HG02884 (cell line): ENCODE results near the gene FAM81A.
"Not testable (repeated sequence)": the region's sequence is repeated elsewhere in the genome, so short reads cannot be mapped to it uniquely, and the experiment has no call there.

Experiments
- ATAC-seq: cut with Tn5 transposase; IDR thresholded peaks from one replicate; pipeline ENCODE4 v1.9.1; 2021; ENCODE audit warnings: mild to moderate bottlenecking, moderate library complexity; ENCODE audit not compliant: unreplicated experiment

The FAM81A gene

DNA sequence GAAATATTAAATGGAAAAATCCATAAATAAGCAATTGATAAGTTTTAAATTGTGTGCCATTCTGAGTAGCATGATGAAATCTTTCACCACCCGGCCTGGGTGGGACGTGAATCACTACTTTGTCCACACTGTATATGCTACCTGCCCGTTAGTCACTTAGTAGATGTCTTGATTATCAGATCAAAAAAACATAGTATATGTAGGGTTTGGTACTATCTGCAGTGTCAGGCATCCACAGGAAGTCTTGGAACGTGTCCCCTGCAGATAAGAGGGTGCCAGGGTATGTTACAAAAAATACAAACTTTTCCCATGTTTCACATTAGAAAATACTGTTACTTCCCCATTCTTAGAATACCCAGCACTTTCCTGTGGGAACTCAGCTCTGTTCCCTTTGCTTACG, 35.2 kb downstream of the FAM81A start:
- no peak for ATAC-seq

DNA sequence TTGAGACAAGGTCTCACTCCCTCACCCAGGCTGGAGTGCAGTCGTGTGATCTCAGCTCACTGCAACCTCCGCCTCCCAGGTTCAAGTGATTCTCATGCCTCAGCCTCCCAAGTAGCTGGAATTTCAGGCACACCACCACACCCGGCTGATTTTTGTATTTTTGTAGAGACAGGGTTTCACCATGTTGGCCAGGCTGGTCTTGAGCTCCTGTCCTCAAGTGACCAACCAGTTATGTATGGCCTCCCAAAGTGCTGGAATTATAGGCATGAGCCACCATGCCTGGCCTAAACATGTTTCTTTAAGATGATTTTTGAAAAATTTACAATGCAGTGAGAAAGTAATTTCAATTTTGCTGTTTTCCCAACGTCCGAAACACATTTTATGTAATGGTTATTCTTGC, 37.2 kb downstream of the FAM81A start:
- ATAC-seq: not testable (repeated sequence)

DNA sequence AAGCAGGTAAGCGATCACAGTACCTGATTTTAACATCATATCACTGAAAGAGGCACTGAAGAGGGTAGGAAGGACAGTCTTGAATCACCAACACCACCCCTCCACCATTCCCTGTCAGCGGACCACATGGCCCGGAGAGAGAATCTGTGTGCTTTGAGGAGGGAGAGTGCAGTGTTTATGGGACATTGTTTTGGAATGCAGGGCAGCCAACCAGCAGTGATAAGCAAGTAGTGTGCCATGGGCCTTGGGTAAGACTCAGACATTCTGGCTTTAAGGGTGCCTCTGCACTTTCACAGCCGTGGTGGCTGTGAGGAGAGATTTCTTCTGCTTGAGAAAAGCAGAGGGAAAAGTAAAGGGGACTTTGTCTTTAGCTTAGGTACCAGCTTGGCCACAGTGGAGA, 46.4 kb downstream of the FAM81A start:
- no peak for ATAC-seq

DNA sequence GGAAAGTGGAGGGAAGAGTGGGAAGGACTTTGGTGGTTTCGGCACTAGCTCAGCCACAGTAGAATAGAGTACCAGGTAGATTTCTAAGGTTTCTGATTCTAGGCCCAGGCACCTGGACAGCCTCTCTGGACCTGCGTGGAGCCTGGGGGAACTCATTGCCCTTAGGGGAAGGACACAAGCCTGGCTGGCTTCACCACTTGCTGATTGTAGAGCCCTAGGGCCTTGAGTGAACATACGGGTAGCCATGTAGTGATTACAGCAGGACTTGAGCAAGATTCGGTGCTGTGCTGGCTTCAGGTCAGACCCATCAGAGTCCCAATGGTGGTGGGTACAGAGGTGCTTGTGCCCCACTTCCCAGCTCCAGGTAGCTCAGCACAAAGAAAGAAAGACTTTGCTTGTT, 47.0 kb downstream of the FAM81A start:
- ATAC-seq: no peak

DNA sequence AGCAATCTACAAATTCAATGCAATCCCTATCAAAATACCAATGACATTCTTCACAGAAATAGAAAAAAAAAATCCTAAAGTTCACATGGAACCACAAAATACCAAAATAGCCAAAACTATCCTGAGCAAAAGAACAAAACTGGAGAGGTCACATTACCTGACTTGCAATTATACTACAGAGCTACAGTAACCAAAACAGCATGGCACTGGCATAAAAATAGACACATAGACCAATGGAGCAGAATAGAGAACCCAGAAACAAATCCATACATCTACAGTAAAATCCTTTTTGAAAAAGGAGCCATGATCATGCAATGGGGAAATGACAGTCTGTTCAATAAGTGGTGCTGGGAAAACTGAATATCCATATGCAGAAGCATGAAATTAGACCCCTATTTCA, 51.5 kb downstream of the FAM81A start:
- ATAC-seq: not testable (repeated sequence)

DNA sequence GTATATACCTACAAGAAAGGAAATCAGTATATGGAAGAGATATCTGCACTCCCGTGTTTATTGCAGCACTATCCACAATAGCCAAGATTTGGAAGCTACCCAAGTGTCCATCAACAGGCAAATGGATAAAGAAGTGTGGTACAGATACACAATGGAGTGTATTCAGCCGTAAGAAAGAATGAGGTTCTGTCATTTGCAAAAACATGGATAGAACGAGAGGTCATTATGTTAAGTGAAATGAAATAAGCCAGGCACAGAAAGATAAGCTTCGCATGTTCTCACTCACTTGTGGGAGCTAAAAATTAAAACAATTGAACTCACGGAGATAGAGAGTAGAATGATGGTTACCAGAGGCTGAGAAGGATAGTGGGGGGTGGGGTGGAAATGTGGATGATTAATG, 53.1 kb downstream of the FAM81A start:
- no peak for ATAC-seq

DNA sequence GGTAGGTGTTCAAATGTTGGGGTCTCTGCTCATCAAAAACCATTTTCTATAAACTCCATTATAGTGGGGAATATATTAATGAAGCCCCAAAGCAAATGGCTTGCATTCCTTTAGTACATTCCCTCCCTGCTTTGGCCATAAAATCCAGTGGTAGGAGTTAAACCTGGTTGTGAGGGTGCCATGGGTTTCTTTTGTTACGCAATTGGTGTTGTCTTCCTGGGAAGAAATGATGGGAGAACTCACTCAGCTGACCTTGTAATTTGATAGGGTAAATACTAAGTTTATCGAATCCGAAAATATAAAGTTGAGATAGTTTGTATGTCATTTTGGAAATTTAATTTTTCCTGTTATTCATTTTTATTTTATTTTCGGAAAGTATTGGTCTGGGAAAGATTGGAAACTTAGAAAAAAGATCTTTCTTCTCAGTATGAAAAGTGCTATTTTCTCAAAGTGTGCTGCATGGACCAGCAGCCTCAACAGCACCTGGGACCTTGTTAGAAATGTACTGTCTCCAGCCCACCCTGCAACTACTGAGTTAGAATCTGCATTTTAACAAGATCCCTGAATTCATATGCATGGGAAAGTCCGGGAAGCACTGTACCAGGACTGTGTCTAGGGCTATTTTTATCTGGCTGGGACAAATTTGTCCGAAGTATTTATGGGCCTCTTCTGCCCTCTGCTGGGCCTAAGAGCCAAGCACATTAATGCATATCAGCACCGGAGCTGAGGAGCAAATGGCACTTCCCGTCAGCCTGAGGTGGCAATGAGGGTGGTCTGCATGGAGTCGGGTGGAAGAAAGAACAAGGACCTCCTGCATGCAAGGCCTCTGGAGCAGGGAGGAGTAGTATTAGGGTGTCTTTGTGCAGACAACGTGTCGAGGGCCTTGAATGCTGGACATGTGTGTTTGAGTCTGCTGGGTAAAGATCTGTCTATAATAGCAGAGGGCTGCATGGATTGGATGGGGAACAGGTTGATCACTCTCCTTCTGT, 54.7 kb downstream of the FAM81A start:
- ATAC-seq: no peak

DNA sequence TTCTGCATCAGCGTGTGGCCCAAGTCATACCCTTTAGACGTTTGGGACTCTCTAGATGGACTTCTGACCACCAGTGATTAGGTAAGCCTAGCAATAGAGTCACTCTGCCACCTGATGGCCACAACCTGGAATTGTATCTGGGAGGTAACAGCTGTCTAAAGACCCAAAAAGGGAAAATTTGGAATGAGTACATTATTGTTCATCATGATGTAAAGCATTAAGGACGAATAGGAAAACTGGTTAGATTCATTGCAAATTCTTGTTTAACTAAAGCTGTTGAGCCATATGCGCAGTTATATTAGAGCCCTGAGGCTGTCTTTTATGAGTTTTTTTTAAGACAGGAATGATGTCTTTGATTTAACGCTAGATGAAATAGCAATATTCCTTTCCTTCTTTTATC, 63.6 kb downstream of the FAM81A start:
- ATAC-seq: no peak

DNA sequence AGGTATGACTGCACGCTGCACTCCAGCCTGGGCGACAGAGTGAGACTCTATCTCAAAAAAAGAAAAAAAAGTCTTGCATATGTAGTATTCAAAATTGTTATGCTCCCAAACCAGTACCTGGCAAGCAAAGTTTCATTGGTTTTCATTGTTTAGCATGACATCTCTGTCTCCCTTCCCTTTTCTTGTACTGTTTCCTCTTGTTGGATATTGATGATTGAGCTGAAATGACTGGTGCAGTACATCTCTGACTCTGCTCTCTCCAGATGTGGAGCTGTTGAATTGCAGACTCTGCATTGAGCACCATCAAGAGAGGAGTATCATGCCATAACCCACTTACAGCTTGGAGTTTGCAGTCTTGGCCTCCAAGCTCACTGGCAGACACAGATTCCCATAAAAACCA, 77.2 kb downstream of the FAM81A start:
- ATAC-seq: no peak

DNA sequence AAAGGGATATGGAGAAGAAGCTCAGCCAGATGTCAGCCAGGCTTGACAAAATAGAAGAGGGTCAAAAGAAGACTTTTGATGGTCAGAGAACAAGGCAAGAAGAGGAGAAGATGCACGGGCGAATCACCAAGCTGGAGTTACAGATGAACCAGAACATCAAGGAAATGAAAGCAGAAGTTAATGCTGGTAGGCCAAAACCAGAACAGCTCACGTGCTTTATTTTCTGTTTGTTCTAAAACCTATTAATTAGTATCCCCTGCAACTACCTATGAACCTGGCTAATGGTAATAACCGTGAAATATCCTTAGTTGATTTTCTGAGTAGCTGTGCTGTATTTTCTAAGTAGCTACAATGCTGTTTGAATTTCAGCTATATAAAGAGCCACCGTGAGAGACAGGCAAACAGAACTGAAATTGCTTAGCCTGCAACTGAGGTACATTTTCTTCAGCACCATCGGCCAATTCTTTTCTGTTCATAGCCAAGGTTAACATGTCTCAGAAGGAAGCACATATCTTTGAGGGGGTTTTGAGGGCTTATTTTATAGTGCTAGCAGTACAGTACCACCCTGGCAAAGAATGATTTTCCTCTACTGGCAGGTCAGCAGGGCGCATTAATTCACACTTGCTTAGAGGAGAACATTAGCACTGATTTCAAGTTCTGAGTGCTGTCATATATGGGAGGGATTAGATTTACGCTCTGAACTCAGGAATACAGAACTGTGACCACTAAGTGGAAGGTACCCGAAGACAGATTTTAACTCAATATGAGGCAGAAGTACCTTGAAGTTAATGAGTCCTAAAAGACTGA, 78.9 kb downstream of the FAM81A start:
- ATAC-seq: no peak

DNA sequence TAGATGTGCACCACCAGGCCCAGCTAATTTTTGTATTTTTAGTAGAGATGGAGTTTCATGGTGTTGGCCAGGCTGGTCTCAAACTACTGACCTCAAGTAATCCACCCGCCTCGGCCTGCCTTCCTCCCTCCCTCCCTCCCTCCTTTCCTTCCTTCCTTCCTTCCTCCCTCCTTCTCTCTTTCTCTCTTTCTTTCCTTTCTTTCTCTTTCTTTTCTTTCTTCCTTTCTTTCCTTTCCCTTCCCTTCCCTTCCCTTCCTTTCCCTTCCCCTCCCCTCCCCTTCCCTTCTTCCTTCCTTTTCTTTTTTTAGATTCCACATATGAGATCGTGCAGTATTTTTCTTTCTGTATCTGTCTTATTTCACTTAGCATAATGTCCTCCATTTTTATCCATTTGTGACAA, 81.3 kb downstream of the FAM81A start:
- no peak for ATAC-seq

DNA sequence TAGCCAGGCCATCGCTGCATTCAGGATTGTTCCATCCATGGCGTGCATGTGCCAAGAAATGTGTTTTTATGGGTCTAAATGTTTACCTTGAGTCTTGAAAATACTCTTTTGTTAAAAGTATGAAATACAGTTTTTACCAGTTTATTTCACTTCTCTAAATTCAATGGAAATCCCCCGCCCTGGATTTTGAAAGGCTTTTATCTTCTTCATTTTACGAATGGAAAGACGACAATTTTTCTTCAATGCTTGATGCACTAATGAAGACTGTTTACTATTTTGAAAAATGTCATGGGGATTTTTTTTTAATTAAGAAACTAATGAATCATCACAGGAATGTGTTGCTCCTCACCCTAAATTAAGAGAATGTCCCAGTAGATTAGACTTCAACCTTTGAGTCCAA, 83.5 kb downstream of the FAM81A start:
- ATAC-seq: no peak

DNA sequence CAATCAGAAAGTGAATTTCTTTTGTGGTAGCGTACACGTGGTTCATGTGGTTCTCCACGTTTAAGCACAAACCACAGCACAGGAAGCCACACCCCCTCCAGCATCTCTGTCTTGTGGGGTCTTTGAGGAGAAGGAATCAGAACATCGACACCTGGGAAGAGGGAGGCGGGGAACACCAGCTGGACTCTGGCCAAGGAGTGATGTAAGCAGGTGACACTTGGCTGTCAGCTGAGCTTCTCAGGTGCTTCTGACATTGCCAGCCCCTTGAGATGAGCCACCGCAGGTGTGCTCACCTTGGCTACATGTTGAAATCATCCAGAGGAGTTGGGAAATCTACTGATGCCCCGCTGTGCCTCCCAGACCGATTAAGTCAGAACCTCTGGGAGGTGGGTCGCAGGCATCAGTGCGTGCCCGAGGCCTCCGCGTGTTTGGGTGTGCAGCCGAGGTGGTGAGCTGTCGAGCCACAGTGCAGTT, 85.0 kb downstream of the FAM81A start:
- no peak for ATAC-seq

DNA sequence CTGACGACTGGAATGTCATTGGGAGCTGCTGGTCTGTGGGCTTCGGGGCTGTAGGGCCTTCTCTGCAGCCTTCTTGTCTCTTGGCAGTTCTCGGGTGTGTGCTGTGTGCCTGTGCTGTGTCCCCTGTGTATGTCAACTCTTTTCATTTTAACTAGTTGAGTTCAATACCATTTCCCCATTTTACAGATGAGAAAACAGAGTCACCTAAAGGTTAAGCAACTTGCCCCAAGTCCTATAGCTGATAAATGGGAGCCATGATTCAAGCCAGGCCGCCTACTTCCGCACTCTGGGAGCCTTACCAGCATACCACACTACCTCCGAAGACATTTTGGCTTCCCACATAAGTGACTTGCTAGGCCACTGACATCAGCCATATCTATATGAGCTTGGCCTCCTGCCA, 85.7 kb downstream of the FAM81A start:
- ATAC-seq: no peak

DNA sequence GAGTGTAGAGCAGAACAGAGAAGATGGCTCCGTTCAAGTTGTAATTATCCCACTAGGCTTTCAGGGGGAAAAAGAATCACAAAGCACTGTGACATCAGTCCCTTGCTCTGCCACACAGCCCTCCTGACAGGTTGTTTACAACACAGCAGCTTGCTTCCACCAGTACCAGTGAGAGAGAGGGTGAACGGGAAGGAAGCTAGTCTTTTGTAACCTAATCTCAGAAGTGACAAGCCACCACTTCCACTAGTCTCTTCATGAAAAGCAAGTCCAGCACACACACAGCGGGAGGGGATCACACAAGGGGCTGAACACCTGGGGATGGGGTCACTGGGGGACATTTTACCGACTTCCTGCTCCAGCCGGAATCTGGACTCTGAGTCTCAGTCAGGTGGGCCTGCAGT, 86.3 kb downstream of the FAM81A start:
- ATAC-seq: no peak

DNA sequence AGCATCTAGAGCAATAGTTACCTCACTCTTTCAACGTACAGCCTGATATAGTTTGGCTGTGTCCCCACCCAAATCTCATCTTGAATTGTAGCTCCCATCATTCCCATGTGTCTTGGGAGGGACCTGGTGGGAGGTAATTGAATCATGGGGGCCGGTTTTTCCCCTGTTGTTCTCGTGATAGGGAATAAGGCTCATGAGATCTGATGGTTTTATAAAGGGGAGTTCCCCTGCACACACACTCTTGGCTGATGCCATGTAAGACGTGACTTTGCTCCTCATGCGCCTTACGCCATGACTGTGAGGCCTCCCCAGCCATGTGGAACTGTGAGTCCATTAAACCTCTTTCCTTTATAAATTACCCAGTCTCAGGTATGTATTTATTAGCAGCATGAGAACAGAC, 88.5 kb downstream of the FAM81A start:
- ATAC-seq: not testable (repeated sequence)

DNA sequence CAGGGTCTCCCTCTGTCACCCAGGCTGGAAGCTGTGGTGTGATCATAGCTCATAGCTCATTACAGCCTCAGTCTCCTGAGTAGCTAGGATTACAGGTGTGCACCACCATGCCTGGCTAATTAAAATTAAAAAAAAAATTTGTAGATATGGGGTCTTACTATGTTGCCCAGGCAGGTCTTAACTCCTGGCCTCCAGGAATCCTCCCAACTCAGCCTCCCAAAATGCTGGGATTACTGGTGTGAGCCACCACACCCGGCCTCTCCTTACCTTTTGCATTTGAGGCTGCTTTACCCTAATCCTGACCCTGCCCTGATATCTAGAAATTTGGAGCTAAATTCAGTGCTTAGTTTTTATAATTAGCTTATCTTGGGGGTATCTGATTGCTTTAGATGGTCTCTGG, 90.4 kb downstream of the FAM81A start:
- ATAC-seq: no peak

DNA sequence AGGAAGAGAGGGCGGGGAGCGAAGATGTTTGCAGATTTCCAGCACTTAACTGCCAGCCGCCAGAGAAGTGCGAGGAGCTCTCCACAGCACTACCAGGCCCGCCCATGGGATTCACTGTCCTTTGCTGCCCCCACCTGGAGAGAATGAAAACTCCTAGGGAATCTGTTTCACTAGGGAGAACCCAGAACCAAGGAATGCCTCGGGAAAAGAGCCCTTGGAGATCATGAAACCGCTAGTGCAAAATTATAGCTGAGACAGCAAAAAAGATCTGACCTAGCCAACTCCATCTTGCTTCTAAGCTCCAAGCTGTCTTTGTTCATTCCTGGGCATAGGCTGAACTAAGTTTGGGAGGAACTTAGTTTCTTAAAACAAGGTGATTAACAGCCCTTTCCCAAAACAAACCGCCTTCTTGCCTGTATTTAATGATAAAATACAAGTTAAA, 91.0 kb downstream of the FAM81A start:
- no peak for ATAC-seq

DNA sequence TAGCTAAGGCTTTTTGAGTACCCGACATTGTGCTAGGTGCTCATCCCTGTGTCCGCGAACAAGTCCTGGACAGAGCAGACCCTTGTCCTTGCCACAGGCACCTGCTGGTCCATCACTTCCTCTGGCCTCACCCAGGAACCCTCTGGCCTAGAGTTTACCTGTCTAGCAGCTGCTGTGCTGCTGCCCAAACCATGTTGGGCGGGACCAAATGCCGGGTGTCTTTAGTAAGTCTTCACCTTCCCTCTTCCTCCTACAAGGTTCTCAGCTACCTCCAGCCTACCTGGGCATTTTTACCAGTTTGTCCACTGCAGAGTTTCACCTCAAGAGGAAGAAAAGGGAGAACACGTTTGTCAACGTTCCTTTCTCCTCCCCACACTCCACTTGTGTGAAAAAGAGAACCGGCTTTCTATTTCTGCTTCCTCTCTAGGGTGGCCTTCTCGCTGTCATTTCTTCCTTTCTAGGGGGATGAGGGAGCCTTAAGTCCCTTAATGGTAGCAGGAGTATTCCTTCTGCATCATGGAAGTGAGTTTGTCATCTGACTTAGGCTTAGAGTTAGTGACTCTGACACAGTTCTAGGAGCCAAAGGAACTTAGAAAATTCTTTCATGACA, 93.2 kb downstream of the FAM81A start:
- no peak for ATAC-seq

DNA sequence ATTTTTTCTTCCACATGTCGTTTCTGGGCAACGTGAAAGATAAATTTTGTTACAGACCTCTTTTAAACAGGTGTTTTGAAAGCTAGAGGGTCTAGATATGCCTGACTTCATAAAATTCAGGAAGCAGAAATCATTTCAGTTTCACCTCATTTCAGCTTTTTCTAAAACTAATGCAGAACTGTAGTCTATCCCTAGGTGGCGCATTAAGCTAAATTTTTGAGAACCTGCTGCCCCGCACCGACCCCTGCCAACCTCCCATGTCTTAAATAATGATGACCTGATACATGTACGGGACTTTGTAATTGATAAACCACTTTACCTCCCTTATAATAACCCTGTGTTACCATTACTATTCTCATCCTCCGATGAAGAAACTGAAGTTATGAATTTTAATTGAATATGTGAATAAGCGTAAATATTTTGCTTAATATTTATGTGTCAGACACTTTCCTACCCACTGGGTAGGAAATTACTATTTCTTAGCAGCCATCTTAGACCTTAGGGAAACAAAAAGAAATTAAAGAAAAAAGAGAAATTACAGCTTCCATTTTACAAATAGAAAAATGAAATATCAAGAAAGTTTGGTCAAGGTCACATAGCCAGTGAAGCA, 94.9 kb downstream of the FAM81A start:
- no peak for ATAC-seq

DNA sequence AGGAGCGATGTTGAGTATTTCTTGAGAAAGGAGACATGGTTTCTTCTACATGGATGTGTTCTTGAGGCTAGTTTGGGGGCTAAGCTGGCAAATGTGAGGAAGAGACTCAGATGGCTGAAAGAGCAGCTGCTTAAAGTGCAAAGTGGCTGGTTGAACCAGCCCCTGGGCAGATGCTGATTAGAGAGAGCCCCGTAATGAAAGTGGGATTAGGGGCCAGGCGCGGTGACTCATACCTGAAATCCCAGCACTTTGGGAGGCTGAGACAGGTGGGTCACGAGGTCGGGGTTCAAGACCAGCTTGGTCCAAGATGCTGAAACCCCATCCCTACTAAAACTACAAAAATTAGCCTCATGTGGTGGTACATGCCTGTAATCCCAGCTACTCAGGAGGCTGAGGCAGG, 98.6 kb downstream of the FAM81A start:
- no peak for ATAC-seq
